Globus pallidus (tissue), 1 donor: ENCODE measurements around the gene ATF3.

Source experiments
- DNase-seq: peaks from one replicate; pipeline ENCODE4 v3.0.0-alpha.2; 2015; ENCODE audit warnings: low spot score

ATF3 gene

DNA sequence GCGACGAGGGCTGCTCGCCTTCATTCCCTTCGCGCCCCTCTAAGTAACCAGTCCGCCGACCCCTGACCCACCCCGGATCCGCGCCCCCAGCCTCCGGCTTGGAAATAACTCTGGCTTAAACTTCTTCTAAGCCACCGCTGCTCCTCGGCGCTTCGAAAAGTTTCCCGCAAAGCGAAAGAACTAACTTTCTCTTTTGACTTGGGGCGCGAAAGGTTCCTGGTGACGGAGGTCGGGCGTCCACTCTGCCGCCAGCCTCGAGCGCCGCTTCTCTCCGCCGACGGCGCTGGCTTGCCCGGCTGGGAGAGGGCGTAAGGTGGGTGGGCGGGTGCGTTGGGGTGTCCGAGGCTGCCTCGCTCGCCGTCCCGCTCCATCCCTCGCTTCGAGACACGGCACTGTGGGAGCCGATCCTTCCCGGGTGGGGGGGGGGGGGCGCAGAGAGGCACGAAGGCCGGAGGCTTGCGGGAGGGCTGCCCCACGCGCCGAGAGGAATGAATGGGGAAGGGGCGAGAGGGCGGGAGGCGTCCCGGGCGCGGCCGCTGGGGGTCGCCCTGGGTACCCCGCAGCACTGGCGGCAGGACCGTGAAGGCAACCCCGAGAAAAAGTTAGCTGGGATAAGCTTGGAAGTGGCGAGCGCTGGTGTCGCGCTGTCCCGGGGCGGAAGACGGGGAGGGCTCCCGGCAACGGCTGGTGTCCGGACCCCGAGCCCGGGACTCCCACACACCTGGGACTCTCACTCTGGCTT, 569 bp downstream of the ATF3 start:
- peak; percentile 57 for DNase-seq

DNA sequence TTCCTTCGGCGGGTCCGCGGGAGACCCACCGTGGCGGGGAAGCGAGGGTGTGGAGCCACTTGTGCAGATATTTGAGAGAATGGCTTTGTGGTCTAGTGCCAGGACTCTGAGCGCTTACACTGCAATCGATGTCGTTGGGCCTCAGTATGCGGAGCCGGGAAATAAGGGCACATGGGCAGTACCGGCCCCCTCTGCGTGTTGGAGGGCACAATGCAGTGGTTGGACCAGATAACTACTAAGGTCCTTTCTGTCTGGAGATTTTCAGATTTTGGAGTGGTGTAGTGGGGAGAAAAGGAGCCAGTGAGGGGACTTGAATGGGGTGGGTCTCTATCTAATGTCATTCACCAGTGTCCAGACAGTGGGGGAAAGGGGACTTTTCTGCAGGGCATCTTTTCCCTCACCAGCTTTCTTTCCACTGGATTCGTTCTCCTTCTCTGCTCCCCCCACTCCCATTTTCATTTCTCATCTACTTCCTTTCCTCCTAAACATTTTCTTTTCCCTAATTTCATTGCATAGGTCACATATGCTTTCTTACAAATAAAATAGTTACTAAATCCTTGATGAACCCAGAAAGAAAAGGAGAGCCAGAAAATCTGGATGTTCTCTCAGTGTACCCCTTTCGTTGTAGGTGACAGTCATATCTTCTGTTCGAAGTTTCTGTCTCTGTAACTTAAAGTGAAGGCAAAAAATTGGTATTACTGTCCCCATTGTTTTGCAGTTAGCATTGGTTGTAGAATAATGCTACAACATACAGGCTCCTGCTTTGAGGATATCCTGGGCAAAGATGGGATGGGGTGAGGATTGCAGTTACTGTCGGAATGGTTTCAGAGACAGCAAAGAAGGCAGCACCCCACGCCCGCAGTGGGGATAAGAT, 1.4 kb downstream of the ATF3 start:
- no peak for DNase-seq

GRCh38 chr1:212610575-212610967, 2.0 kb downstream of the ATF3 start:
- DNase-seq, result no peak

GRCh38 chr1:212611000-212611948, 2.7 kb downstream of the ATF3 start:
- DNase-seq, result no peak

- no peak for DNase-seq
Observed at GRCh38 chr1:212612041-212612961, 3.7 kb downstream of the ATF3 start.

DNA sequence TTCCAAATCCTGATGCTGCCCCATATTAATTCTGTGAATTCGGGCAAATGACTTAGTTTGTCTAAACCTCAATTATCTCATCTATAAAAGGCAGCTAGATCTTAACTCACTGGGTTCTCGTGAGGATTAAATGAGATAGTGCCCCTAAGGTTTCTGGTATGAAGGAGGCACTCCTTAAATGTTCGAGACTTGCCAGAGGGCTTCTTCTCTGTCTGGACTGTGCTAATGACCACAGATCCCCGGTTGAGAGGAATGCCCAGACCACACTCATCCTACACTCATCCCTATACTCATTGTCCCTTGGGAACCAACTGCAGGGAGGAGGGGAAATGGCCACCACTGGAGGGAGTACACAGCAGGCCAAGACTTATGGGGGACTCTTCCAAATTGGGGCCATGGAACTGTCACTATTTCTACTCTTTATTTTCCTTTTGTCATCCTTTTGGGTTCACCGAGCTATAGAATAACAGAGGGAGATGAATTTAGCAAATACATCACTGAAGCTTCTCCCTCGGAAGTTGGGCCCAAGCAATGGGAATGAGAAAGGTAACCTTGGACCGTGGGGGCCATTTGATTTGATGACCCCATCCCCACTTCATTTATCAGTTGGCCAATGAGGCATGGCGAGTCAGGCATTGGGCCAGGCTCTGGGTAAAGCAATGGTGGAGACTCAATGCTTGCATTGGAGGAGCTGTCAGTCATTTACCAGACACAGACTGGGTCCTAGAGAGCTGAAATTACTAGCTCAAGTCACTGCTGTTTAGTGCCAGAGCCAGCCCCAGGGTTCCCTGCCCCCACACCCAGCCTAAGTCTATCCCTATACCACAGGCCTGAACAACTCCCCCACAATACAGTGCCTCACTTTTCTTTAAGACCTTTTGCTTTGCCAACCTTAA, 5.1 kb downstream of the ATF3 start:
- DNase-seq, result no peak

DNA sequence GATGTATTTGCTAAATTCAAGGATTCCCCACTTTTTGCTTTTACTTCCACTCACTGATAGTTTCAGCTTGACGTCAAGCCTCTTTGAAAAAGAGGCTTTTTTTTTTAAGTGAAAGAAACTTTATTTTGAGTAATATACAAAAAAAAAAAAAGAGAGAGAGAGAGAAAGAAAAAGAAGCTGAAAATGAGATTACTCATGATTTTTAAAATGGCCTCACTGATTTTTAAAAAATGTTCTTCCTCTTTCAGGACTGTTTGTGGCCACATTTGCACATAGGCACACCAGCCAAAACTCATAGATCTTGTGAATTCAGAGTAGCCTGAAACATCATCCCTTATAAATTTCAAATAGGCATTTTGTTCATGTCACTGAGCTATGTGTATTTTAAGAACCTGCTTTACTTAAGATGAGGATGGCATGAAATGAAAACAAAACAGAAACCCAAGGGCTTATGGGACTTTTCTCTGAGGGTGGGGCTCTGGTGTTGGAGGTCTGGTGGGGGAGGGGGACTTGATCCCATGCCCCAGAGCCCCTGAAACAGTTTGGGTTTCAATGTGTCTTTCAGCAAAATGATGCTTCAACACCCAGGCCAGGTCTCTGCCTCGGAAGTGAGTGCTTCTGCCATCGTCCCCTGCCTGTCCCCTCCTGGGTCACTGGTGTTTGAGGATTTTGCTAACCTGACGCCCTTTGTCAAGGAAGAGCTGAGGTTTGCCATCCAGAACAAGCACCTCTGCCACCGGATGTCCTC, 6.1 kb downstream of the ATF3 start:
- DNase-seq, result no peak

GRCh38 chr1:212615201-212615470, 6.6 kb downstream of the ATF3 start:
- no peak for DNase-seq

DNA sequence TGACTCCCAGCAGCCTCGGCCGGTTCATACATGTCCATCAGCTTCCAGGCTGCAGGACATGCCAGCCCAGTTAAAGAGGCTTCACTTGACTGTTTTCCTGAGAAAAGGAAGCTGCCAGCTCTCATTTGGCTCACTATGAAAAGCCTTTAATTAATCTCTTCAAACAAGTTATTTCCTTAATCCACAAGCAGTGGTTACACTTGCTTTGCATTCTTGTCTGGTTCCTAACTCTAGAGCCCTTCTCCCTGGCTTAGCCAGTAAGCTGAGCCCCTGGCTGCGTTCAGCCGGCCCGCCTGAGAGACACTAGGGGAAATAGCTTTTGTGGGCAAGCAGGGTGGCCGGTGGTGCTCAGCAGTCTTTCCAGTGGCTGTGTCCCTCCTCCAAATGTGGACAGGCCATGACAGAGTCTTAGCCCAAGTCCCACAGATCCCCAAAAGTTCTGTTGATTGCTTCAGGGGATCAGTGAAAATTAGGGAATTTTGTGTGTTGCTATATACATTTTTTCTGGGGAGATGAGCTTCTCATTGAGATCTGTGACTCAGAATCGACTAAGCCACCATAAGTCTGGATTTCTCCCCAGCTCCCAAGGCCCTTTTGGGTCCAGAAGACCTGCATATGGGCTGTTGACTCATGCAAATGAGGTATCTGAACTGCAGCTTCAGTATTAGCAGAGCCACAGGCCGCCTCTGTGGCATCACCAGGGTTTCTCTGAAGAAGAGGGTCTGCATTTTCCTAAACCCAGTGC, 10.1 kb downstream of the ATF3 start:
- DNase-seq, result no peak

DNA sequence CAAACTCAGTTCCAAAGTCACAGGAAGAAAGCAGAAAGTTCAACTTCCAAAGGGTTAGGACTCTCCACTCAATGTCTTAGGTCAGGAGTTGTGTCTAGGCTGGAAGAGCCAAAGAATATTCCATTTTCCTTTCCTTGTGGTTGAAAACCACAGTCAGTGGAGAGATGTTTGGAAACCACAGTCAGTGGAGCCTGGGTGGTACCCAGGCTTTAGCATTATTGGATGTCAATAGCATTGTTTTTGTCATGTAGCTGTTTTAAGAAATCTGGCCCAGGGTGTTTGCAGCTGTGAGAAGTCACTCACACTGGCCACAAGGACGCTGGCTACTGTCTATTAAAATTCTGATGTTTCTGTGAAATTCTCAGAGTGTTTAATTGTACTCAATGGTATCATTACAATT, 11.7 kb downstream of the ATF3 start:
- no peak for DNase-seq

- no peak for DNase-seq
Observed at GRCh38 chr1:212621043-212621948, 12.7 kb downstream of the ATF3 start.

DNA sequence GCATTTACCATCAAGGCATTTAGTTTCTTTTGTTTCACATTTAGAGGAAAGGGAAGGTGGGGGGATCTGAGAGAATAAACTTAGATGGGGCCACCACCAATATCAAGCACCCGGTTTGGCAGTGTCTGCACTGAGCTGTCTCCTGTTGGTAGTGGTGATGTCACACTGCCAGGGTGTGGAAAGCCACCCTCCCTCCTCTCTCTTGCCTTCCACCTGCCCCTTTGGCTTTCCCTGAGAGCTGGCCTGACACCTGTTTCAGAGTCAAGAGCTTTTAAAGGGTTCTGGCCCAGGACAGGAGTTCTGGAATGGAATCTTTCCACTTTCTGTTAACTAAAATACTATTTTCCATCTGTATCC, 13.4 kb downstream of the ATF3 start:
- no peak for DNase-seq

- DNase-seq, result no peak
Observed at GRCh38 chr1:212622467-212622866, 13.9 kb downstream of the ATF3 start.

DNA sequence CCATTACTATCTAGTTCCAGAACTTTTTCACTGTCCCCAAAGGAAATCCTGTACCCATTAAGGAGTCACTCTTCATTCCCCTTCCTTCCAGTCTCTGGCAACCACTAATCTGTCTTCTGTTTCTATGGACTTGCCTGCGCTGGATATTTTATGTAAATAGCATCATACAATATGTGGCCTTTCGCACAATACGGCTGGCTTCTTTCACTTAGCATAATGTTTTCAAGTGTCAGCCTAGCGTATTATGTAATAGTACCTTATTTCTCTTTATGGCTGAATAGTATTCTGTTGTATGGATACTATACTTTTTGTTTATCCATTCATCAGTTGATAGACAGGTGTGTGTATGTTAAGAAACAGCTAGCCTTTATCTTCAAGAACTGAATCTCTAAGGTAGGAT, 14.3 kb downstream of the ATF3 start:
- no peak for DNase-seq

GRCh38 chr1:212623603-212624002, 15.0 kb downstream of the ATF3 start:
- DNase-seq, result no peak

DNA sequence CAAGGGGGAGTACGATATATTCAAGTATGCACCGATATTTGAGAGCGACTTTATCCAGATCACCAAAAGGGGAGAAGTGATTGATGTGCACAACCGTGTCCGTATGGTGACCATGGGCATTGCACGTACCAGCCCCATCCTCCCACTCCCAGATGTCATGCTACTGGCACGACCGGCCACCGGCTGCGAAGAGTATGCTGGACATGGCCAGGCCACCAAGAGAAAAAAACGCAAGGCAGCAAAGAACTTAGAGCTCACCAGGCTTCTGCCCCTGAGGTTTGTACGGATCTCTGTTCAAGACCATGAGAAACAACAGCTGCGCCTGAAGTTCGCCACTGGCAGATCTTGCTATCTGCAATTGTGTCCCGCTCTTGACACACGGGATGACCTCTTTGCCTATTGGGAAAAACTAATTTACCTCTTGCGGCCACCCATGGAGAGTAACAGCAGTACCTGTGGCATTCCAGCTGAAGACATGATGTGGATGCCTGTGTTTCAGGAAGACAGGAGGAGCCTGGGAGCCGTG, 16.5 kb downstream of the ATF3 start:
- no peak for DNase-seq

GRCh38 chr1:212625781-212626450, 17.4 kb downstream of the ATF3 start:
- no peak for DNase-seq
